HG03378 (cell line): ENCODE data around the gene OSBPL3.
"Not testable (repeated sequence)": the region's sequence is repeated elsewhere in the genome, so short reads cannot be mapped to it uniquely, and the experiment has no call there.

Experiments
- ATAC-seq: cut with Tn5 transposase; IDR thresholded peaks from one replicate; pipeline ENCODE4 v1.9.1; 2021; ENCODE audit warnings: mild to moderate bottlenecking, moderate library complexity; ENCODE audit not compliant: unreplicated experiment

The OSBPL3 gene

GRCh38 chr7:24801883-24802282 is 178.1 kb downstream of the OSBPL3 start:
- ATAC-seq, result no peak

GRCh38 chr7:24800667-24801066 is 179.3 kb downstream of the OSBPL3 start:
- no peak for ATAC-seq

- no peak for ATAC-seq
Observed at GRCh38 chr7:24800073-24800472, 179.9 kb downstream of the OSBPL3 start.

- no peak for ATAC-seq
Observed at GRCh38 chr7:24799506-24799905, 180.5 kb downstream of the OSBPL3 start.

- ATAC-seq, result no peak
Observed at GRCh38 chr7:24798261-24798660, 181.7 kb downstream of the OSBPL3 start.

- no peak for ATAC-seq
Observed at GRCh38 chr7:24797270-24797669, 182.7 kb downstream of the OSBPL3 start.

GRCh38 chr7:24795407-24795767 is 184.6 kb downstream of the OSBPL3 start:
- no peak for ATAC-seq

GRCh38 chr7:24794751-24795406 is 185.1 kb downstream of the OSBPL3 start:
- ATAC-seq, result not testable (repeated sequence)

GRCh38 chr7:24793982-24794648 is 185.9 kb downstream of the OSBPL3 start:
- no peak for ATAC-seq

GRCh38 chr7:24788961-24789576 is 190.9 kb downstream of the OSBPL3 start:
- ATAC-seq, result no peak

- ATAC-seq, result no peak
Observed at GRCh38 chr7:24788075-24788474, 191.9 kb downstream of the OSBPL3 start.

GRCh38 chr7:24786941-24787340 is 193.0 kb downstream of the OSBPL3 start:
- ATAC-seq, result peak; percentile 49

GRCh38 chr7:24786306-24786705 is 193.7 kb downstream of the OSBPL3 start:
- ATAC-seq, result no peak

- ATAC-seq, result no peak
Observed at GRCh38 chr7:24784277-24784676, 195.7 kb downstream of the OSBPL3 start.

GRCh38 chr7:24783698-24784097 is 196.3 kb downstream of the OSBPL3 start:
- no peak for ATAC-seq

- no peak for ATAC-seq
Observed at GRCh38 chr7:24781106-24781505, 198.9 kb downstream of the OSBPL3 start.

GRCh38 chr7:24779283-24779655 is 200.7 kb downstream of the OSBPL3 start:
- no peak for ATAC-seq

- ATAC-seq, result no peak
Observed at GRCh38 chr7:24778543-24779282, 201.3 kb downstream of the OSBPL3 start.

GRCh38 chr7:24777806-24778205 is 202.2 kb downstream of the OSBPL3 start:
- no peak for ATAC-seq

- no peak for ATAC-seq
Observed at GRCh38 chr7:24773646-24774045, 206.3 kb downstream of the OSBPL3 start.

GRCh38 chr7:24769851-24770250 is 210.1 kb downstream of the OSBPL3 start:
- ATAC-seq, result no peak
